Measurements from ENCODE around the gene CBFB. TPM values are rescaled to one million over a fixed set of nuclear protein-coding genes. Genes with fewer than 3 reads are reported as not detected.
"Not testable (repeated sequence)": the region's sequence is repeated elsewhere in the genome, so short reads cannot be mapped to it uniquely, and the experiment has no call there.

Gene CBFB
- total and polyA plus RNA-seq, 2 of the 4 experiments (the other 2 are of a cell fraction) = 44.2 to 48.0 TPM

DNA sequence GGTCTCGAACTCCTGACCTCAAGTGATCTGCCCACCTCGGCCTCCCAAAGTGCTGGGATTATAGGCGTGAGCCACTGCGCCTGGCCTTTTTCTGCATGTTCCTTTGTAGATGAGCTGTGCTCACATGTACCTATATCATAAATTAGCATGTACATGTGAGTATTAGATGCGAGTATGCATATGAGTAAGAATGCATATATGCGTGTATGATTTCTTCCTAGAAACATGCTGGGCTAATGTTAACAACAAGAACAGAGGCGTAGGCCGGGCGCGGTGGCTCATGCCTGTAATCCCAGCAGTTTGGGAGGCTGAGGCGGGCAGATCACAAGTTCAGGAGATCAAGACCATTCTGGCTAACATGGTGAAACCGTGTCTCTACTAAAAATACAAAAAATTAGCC is 35.4 kb upstream of the CBFB start:
- H3K14ac ChIP-seq (replicated peaks; ENCODE audit: low read depth, low read length); H2AK9ac ChIP-seq (replicated peaks; ENCODE audit: low read depth, low read length, poor library complexity); H3K36me3 ChIP-seq (ENCODE audit: control insufficient read depth, insufficient read depth, low read length); H2AK5ac ChIP-seq (ENCODE audit: low read depth, low read length); in situ Hi-C loops (cut with MboI; ENCODE audit: low sequenced_read_pairs); CTCF ChIA-PET; H3K4me2 ChIP-seq (ENCODE audit: low read depth, low read length); dilution Hi-C loops (cut with HindIII; ENCODE audit: low sequenced_read_pairs, unreplicated experiment); H3K4ac ChIP-seq (ENCODE audit: low read depth, low read length); H3K9ac ChIP-seq (ENCODE audit: low read depth, low read length); H2AFZ ChIP-seq (replicated peaks; ENCODE audit: low read length, poor library complexity); H3K4me3 ChIP-seq (ENCODE audit: insufficient read depth, low read depth, low read length); H4K5ac ChIP-seq (ENCODE audit: low read depth, low read length); H2BK15ac ChIP-seq (ENCODE audit: low read depth, low read length); H2BK120ac ChIP-seq (ENCODE audit: low read depth, low read length); ATAC-seq (ENCODE audit: low read depth); intact Hi-C loops (cut with micrococcal nuclease); H2BK5ac ChIP-seq (ENCODE audit: low read depth, low read length, poor library complexity, severe bottlenecking); H4K8ac ChIP-seq (ENCODE audit: low read depth in 2 of 2, low read length in 2 of 2); DNase-seq; H3K56ac ChIP-seq (ENCODE audit: extremely low read depth, insufficient read depth, low read length); H3K23ac ChIP-seq (ENCODE audit: low read depth, low read length); H3K9me3 ChIP-seq (ENCODE audit: control insufficient read depth, insufficient read depth, low read length); H4K91ac ChIP-seq (ENCODE audit: insufficient read depth, low read depth, low read length); POLR2A ChIA-PET (ENCODE audit: unreplicated experiment); H3K18ac ChIP-seq (ENCODE audit: low read depth, low read length); H4K20me1 ChIP-seq (ENCODE audit: insufficient read depth, low read length); H3K27me3 ChIP-seq (ENCODE audit: control insufficient read depth, insufficient read depth, low read length); H3K4me1 ChIP-seq (ENCODE audit: control insufficient read depth, insufficient read depth, low read length); H3K9me1 ChIP-seq (ENCODE audit: insufficient read depth, low read length); BruUV-seq (replicated peaks); H2BK20ac ChIP-seq (ENCODE audit: low read depth, low read length); H3K27ac ChIP-seq (ENCODE audit: insufficient read depth, low read length); H3K79me1 ChIP-seq (ENCODE audit: low read depth in 1 of 2, low read length in 2 of 2): not testable (repeated sequence)
- 88% methylated on average over 7 of the region's 12 CpGs; no CpG with 5 or more reads in 1 of the 2 experiments for WGBS, 2 experiments (ENCODE audit: extremely low coverage in 2 of 2, insufficient read length in 1 of 2)

All from IMR-90 (cell line).